Measurements from ENCODE around the gene SLC2A4.

The SLC2A4 gene

GRCh38 chr17:7280519-7281073 is 922 bp upstream of the SLC2A4 start:
- DNase-seq = peak; percentile 82

DNA sequence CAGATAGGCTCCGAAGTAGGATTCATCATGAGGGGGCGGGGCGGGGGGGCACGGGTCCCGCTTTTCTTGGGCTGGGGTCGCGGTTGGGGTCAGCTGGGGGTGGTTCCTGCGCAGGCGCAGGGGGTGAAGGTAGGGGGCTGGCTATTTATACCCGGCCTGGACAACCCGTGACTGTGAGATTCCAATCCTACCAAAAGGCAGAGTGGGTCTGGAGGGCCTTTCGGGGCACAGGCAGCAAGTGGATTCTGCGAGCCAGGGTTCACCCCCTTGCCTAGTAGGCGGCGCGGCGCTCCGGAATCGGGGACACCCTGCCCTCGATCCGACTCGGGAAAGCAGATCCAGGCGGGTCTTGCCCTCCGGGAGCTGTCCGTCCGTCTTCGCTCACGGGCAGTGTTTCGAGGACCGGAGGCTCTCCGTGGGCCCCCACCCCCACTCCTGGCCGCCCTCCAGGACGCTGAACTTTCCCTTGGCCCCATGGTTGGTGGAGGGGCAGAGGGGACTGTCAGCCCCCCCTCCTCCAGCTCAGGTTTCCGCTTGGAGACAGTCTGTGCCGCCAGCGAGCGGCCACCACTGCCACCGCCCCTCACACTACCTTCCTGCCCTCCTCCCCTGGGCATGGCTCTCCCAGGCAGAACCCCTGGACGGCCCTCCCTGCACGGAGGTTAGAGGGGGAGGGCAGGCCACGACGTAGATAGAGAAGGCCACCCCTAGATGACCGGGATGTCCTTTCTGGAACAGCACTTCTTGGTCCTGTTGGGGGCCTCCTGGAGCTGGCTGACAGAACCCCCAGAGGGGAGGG is 634 bp downstream of the SLC2A4 start:
- DNase-seq = no peak

DNA sequence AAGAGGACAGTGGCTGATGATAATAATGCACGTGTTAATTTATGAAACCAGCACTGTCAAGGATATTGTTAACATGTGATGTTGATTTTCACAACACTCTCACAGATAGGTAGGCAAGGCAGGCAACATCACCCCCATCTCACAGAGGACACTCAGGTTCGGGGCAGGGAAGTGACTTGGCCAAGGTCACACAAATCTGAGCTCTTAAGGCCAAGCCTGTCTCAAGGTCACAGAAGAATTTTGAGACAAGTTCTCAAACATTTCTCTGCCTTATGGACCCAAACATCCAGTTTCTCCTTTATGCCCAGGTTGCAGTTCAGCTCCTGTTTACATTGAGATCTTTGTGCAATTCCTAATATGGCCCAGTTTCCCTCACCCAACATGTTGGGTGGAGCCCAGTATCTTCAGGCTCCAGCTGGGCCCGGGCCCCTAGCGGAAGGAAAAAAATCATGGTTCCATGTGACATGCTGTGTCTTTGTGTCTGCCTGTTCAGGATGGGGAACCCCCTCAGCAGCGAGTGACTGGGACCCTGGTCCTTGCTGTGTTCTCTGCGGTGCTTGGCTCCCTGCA is 1.3 kb downstream of the SLC2A4 start:
- DNase-seq = no peak

GRCh38 chr17:7283471-7284216 is 2.1 kb downstream of the SLC2A4 start:
- DNase-seq = no peak

- DNase-seq = no peak
Observed at GRCh38 chr17:7284911-7285310, 3.4 kb downstream of the SLC2A4 start.

- no peak for DNase-seq
Observed at GRCh38 chr17:7285679-7286078, 4.2 kb downstream of the SLC2A4 start.

DNA sequence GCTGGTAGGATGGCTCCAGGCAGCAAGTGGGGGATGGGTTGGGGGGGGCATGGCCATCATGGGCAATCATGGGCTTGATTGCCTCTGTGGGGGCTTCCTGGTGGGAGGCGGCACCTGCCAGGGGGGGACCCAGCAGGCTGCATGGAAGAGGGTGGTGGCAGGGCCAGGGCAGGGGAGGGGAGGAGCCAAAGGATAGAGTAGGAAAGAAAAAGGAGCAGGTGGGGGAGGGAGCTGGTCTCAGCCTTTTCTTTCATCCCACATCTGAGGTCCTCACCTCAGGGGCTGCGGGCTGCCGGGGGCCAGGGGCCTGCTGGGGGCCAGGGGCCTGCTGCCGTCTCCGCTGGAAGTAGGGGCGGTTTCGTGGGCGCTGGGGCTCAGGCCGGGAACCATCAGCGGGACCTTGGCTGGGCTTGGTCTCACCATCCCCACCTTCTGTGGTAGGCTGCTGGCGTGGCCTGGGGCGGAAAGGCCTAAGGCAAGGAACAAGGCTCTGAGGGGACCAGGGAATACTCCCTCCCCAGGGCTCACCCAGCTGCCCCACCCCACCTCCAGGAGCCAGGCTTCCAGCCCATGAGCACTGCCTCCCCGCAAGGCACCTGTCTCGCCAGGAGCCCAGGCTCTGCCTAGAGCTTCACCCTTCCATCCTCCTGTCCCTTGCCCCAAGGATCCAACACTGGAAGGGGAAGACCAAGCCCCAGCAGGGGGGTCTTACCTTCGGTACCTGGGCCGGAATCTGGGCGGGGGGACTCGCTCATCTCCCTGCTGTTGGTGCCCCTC is 7.9 kb downstream of the SLC2A4 start:
- no peak for DNase-seq

GRCh38 chr17:7290166-7290565 is 8.6 kb downstream of the SLC2A4 start:
- no peak for DNase-seq

- no peak for DNase-seq
Observed at GRCh38 chr17:7290685-7291084, 9.2 kb downstream of the SLC2A4 start.

- no peak for DNase-seq
Observed at GRCh38 chr17:7292194-7292593, 10.7 kb downstream of the SLC2A4 start.

DNA sequence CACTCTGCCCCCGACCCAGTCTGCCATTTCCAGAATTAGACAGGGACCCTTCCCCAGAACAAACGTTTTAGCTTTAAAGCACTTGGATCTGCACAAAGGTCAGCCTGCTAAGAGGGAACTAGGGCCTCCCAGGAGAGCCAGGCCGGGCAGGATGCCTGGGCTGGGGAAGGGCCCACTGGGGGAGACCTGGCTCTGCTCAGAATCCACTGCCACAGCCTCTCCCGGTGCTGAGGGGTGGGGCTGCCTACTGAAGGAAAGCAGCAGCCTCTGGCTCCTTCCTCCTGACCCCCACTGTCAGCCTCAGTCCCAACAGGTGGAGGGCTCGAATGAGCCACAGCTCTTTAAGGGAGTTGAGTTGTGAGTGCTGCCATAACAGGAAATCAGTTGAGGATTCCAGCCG is 11.2 kb downstream of the SLC2A4 start:
- no peak for DNase-seq

GRCh38 chr17:7293159-7293558 is 11.6 kb downstream of the SLC2A4 start:
- no peak for DNase-seq

DNA sequence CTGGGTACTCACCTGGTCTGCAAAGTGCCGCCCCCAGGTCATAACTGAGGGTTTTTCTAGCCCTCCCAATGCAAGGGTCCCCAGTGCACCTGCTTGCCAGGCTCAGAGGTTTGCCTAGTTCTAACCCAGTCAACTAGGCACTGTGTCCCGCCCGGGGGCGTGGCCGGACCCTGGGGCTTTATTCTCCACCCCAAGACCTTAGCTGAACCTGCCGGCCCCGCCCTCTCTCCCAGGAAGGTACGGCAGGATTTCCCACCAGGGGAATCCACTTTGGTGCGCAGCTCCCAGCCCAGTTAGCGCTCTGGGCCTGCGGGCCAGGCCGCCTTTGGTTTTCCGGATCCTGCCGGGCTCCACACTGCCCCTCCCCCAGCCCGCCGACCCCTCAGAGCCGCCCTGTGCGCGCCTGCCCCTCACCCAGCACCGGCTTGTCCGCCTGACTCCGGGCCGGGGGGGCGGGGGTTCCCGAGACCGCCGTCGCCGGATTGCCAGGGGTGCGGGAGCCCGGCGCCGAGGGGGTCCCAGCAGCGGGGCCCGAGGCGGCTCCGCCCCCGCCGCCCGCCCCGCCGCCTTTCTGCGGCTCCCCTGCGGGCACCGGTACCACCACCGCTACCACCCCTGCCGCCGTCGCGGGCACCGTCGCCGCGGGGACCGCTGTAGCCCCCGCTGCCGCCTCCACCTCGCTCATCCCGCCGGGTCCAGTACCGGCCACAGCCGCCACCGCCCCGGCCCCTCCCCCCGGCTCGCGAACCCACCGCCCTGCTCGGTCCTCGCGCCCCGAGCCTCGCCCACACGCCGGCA is 12.5 kb downstream of the SLC2A4 start:
- DNase-seq = no peak

- peak; percentile 55 for DNase-seq
Observed at GRCh38 chr17:7294614-7295153, 13.2 kb downstream of the SLC2A4 start, which contains the start of gene YBX2. Gene YBX2, minus strand, starts transcription at chr17:7294639. Its CDS starts 139 bp downstream, at chr17:7294500.

DNA sequence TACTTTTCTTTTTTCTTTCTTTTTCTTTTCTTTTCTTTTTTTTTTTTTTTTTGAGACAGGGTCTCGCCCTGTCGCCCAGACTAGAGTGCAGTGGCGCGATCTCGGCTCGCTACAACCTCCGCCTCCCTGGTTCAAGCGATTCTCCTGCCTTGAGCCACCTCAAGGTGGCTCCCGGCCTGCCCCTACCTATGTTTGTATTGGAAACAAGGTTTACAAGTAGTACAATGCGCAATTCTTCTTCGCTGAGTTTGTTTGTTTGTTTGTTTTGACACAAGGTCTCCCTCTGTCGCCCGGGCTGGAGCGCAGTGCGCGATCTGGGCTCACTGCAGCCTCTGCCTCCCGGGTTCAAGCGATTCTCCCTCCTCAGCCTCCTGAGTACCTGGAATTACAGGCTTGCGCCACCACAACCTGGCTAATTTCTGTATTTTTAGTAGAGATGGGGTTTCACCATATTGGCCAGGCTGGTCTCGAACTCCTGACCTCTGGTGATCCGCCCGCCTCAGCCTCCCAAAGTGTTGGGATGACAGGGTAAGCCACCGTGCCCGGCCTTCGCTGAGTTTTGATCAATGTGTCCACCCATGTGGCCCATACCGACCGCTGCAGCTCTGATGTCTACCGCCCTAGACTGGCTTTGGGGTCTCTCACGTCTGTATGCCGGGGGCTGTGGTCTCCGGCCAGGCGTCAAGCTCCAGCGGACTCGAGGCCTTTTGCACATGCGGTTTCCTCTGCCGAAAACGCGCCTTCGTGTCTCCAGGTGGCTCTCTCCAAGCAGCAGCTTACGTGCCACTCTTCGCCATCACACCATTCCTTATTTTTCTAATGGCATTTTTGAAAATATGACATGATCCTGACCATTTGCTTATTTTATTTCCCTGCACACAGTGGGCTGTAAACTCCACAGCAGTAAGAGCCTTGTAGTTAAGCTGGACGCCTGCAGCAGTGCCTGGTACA is 14.0 kb downstream of the SLC2A4 start:
- no peak for DNase-seq

- peak; percentile 42 for DNase-seq
Observed at GRCh38 chr17:7296189-7296861, 14.8 kb downstream of the SLC2A4 start.

GRCh38 chr17:7304179-7304578 is 22.7 kb downstream of the SLC2A4 start:
- DNase-seq = no peak

GRCh38 chr17:7306911-7307685 is 25.6 kb downstream of the SLC2A4 start, which contains the start of gene EIF5A:
Gene EIF5A, plus strand, starts transcription at chr17:7307628. Its CDS starts 2,008 bp downstream, at chr17:7309636.
- peak; percentile 100 for DNase-seq
